GM21515 (cell line): Measurements from ENCODE around the gene ING5.
"Not testable (repeated sequence)": the region's sequence is repeated elsewhere in the genome, so short reads cannot be mapped to it uniquely, and the experiment has no call there.

ENCODE experiments used
- ATAC-seq: cut with Tn5 transposase; IDR thresholded peaks from one replicate; pipeline ENCODE4 v1.9.1; 2021; ENCODE audit not compliant: unreplicated experiment

The ING5 gene

DNA sequence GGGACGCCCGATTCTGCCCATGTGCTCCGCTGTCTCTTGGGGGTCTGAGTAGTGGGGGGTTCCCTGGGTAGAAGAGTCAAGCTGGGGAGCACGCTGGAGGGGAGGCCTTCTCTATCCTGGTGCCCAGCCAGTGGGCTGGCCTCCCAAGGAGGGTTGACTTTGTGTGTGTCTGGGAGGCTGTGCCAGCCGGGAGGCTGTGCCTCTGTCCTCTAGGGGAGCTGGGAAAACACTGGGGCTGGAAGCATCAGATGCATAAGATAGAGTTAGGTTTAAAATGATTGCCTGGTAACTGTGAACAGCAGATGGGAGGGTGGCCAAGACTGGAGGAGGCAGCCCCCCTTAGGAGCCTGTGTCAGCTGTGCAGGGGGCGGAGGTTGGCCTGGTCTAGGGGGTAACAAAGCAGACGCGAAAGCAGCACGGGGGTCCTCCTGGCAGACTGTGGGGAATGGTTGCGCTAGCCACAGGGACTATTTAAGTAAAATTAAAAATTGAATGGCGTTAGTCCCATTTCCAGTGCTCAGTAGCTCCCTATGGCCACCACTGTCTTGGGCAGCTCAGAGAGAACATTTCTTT, 1.3 kb downstream of the ING5 start:
- no peak for ATAC-seq

DNA sequence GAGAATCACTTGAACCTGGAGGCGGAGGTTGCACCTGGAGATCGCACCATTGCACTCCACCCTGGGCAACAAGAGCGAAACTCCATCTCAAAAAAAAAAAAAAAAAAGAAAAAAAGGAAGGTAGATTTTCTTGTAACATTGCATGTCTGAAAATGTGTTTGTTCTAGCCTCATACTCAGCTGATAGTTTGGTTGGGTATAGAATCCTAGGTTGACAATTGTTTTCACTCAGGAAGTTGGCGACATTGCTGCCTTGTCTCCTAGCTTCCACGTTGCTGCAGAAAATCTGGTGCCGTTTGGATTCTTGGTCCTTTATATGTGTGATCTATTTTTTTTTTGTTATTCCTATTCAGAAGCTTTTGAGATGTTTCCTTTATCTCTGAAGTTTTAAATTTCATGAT, 4.7 kb downstream of the ING5 start:
- ATAC-seq, result no peak

DNA sequence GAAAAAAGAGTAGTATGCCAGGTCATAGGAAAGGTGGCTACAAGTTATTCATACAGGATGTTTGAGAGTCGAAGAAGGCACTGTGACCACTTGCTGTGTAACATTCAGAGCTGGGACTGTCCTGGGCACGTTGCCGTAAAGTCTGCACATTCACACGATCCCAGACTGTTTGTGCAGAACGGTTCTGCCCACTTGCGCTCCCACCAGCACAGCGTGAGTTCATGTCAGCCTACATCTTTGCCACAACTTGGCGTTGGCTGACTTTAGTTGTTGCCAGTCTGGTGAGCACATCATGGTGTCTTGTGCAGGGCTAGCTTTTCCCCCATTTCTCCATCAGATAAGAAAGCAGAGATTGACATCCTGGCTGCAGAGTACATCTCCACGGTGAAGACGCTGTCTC, 7.0 kb downstream of the ING5 start:
- no peak for ATAC-seq

DNA sequence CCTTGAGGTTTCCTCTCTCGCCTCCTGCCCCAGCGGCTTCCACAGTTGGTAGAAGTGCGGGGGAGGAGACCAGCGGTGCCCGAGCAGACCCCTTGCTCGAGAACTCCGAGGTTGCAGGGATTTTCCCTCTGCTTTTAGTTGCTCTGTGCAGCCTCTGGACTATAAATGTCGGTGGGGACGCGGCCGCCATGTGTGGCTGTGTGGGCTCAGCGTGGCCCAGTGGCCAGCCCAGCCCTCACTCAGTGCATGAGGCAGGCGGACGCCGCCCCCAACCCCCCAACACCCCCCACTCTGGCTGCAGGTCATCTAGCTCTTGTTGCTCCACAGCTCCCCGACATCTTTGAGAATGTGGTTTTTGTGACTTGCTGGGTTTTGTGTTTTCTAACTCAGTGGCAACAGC, 17.3 kb downstream of the ING5 start:
- ATAC-seq, result no peak

DNA sequence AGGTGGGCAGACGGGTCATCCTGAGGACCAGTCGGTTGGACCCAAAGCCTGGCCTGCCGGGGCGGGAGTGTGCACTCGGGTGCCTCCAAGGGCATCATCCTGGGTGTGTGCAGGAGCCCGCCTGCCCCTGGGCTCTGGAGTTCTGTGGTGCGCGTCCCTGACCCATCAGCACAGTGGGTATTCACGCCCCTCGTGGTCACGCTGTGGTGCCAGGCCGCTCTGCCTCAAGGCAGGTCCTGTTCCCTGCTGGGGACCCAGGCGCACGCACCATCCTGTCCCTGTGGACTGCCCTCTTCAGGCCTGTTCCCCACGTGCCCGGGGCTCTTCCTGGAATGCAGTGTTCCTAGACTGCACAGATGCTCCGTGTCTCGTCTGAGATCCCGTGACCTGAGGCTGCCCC, 18.3 kb downstream of the ING5 start:
- ATAC-seq, result no peak

DNA sequence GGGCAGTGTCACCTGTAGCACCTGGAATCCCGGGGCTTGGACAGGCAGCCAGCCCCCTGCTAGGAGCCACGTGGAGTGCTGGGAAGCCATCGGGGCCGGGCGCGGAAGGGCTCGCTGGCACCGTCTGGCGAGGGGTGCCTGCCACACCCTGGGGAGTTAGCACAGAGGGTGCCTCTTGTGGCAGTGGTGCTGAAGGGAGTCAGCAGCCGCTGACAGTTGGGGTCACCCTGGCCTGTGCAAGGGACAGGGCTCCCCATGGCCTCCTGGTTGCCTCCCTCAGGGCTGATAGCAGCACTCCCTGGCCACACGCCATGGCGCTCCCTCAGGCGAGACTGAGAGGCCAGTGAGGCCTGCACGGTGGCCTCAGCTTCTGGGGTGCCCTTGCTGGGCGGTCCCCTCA, 18.7 kb downstream of the ING5 start:
- no peak for ATAC-seq

DNA sequence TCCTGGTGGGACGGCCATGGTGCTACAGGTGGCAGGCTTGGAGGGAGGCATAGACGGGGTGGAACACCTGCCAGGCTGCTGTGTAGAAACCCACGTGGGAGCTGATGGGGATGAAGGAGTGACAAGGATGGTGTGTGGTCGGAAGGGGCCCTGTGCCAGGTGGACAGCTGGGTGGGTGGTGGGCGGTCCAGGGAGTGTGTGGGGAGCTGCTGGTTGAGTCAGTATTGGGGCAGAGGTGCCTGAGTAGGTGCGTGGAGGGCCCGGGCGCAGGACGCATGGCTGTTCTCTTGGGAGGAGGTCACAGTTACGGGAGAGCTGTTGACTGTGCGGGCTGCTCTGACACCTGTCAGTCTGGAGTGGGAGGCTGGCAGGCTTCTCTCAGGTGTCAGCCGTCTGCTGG, 20.0 kb downstream of the ING5 start:
- no peak for ATAC-seq

DNA sequence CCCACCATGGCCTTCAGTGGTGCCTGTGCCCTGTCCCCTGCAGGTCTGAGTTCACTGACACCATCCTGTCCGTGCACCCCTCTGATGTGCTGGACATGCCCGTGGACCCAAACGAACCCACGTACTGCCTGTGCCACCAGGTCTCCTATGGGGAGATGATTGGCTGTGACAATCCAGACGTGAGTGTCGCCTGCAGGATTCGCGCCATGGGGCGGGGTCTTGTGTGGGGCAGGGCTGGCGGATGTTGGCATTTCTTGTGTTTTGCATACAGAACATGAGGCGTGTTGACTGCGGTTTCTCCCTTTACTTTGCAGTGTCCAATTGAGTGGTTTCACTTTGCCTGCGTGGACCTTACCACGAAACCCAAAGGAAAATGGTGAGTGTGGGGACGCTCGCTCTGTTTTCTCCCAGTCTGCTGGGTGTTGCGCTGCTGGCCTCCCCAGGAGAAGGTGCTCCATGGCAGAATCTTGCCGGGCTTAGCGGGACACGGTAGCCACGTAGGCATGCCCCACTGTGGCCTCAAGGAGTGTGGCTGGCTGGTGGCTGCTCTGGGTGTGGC, 21.1 kb downstream of the ING5 start:
- ATAC-seq, result no peak

DNA sequence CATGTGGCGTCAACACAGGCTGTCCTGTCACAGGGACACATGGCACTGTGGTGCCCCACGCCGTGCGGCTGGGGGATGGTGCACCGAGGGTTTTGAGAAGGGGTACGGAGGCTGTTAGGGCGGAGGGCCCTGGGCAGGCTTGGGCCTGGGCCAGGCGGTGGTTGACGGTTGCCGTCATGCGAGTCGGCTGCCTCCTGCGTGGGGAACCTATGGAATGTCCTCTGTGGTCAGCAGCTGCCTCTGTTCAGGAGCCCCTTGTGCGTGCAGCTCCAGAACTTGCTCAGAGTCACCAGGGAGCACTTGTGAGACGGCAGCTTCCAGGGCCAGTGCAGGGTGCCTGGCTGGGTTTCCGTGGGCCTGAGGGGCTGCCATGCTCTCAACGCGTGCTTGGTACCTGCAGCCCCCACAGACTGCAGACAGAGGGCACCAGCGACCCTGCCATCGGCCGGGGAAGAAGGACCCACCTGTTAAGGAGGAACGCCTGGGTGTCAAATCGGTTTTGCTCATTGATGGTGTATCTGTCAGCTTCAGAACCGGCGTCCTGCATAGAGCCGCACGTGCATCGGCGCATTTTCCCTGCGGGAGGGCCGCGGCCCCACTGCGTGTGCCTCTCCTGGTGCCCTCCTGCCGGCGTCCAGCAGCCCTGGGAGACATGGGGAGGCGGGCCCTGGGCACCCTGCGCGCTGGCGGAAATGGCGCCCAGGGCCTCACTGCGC, 22.6 kb downstream of the ING5 start:
- no peak for ATAC-seq

DNA sequence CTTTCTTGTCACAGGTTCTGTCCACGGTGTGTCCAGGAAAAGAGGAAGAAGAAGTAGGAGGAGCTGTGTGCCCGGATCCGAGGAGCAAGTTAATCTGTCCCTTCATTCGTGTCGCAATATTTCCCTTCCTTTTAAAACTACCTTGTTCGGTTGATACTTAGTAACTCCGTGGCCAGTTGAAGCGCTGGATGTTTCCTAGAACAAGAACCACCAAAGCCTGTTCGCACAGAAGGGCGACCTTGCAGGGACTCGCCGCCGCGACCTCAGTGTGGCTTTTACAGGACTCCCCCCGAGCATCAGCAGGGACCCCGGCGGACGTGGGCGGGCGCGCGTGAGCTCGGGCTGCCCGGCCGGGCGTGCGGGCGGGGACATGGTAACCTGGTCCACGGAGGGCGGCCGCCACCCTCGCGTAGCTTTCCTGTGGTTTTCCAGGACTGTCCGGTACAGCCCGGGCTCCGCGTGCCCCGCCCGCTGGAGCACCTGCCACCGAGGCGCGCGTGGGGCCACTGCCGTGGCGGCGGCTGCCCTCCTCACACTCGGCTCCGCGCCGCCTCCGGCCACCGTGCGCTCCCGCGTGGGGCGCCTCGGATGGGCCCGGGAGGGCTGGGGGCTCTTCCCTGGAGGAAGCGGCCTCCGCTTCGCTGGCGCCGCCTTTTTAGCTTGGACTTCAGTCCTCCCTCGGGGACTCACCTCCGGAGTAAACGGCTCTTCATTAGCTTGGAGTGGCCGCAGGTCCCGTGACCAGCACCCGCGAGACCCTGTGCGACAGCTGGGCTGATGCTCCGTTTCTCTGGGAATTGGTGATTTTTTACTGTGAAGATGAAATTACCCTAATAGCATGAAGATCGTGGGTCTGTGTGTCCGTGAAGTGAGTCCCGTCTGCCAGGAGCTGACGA, 23.4 kb downstream of the ING5 start:
- ATAC-seq, result no peak

DNA sequence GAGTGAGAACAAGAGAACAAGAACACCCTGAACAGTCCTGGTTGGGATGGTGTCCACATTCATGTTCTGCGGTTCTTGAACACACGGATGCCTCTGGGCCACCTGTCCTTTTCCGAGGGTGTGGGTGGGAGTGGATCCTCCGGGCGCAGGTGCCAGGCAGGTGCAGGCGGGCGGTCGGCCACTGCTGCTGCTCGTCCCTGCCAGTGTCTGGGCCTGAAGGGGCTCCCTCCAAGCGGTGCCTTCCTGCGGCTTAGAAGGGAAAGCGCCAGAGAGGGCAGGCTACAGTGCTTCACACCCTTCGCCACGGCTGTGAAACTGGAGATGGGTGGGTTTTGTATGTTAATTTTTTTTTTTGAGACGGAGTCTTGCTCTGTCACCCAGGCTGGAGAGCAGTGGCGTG, 24.6 kb downstream of the ING5 start:
- no peak for ATAC-seq

DNA sequence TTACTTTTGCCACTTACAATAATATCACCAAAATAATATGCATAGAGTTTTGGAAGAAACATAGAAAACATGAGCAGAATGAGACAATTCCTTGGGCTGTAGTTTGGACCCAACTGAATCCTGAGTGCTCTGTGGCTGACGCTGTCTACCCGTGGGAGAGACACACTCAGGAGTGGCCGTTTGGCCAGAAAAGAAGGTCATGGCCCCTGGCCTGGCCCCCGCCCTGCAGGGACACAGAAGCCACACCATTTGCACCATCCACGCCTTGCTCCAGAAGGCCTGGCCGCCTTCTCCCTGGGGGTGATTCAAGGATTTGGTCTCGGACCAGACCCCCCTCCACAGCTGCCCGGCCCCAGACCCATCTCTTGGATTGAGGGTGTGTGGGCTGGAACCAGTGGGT, 26.2 kb downstream of the ING5 start:
- ATAC-seq, result no peak

DNA sequence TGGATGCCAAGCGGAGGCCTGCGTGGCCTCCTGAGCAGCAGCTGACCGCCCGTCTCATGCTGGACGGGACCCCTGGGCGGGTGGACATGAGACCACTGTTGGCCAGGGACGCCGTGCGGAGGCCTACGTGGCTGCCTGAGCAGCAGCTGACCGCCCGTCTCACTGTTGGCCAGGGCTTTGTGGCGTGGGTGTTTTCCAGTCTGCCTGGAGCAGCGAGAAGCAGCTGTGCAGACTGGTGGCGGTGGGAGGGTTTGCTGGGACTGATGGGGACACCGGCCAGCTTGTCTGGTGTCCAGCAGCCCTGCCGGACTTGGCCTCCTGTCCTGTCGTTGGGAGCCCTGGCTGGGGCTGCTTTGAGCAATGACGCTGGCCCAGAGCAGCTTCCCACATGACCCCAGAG, 26.8 kb downstream of the ING5 start:
- ATAC-seq, result no peak

DNA sequence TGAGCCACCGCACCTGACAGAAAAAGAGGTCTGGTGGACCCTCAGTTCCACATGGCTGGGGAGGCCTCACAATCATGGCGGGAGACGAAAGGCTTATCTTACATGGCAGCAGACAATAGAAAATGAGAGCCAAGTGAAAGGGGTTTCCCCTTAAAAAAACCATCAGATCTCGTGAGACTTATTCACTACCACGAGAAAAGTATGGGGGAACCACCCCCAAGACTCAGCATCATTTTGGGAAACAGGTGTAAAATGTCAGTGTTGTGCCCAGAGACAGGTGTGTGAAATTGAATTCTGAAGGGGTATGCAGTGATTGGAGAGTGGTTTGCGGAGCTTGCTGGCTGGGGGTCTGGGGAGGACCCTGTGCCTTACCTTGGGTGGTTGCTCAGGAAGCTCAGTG, 28.0 kb downstream of the ING5 start:
- ATAC-seq, result no peak

DNA sequence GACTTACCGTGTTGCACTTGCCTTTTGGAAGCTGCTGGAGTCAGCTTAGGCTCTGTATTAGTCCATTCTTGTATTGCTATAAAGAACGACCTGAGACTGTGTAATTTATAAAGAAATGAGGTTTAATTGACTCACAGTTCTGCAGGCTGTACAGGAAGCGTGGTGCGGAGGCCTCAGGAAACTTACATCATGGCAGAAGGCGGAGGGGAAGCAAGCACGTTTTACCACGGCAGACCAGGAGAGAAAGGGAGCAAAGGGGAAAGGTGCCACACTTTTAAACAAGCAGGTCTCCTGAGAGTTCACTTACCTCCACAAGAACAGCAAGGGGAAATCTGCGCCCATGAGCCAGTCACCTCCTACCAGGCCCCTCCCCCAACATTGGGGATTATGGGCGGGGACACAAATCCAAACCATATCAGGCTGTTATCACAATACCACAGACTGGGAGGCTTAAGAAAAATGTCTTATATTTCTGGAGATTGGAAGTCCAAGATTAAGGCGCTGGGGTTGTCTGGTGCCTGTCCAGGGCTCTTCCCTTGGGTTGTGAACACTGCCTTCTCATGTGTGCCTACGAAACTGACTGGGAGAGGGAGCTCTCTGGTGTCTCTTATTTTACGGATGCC, 28.9 kb downstream of the ING5 start:
- ATAC-seq, result no peak

DNA sequence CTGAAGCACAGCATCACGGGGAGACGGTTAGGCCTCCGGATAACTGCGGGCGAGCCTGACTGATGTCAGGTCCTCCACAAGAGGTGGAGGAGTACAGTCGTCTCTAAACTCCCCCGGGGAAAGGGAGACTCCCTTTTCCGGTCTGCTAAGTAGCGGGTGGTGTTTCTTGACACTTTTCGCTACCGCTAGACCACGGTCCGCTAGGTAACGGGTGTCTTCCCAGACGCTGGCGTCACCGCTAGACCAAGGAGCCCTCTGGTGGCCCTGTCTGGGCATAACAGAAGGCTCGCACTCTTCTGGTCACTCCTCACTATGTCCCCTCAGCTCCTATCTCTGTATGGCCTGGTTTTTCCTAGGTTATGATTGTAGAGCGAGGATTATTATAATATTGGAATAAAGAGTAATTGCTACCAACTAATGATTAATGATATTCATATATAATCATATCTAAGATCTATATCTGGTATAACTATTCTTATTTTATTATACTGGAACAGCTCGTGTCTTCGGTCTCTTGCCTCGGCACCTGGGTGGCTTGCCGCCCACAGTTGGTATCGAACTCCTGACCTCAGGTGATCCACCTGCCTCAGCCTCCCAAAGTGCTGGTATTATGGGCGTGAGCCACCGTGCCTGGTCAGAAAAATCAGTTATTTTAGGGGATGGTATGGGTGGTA, 30.8 kb downstream of the ING5 start:
- not testable (repeated sequence) for ATAC-seq

DNA sequence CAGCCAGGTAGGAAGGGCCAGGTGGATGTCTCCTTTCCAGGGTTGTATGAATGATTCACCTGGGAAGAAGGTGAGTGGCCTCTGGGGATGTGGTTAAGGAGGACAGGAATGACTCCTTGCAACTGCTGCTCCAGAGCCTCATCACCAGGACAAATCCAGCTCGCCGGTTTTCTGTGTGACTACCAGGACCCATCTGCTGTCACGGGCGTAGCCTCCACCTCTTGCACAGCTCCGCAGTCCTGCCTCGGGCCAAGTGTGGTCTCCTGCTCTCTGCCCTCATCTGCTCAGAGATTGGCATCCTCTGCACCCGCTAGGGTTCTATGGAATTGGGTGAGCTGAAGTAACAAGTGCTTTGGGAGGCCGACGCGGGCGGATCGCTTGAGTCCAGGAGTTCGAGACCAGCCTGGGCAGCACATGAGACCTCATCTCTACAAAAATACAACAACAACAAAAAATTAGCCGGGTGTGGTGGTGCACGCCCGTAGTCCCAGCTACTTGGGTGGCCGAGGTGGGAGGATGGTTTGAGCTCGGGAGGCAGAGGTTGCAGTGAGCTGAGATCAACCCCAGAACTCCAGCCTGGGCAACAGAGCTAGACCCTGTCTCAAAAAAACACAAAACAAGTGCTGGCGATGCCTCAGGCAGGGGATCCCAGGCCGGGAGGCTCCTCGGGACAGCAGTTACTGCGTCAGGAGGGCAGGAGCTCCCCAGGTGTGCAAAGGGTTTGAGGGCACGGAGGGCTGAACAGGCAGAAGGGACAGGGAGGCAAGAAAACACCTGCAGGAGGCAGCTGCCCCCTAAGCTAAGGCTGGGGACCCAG, 31.8 kb downstream of the ING5 start:
- no peak for ATAC-seq

DNA sequence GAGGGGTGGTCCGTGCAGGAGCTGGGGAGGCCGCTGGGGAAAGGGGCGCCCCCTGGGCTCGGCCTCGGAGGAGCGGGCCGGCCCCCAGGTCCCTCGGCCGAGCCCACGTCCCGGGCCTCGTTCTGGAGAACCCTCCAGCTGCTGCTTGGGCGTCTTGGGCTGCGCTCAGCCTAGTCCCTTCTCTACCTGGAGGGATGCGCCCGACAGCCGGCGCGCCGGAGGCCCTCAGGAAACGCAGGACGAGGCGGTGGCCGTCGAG, 32.3 kb downstream of the ING5 start:
- ATAC-seq, result peak; percentile 24

DNA sequence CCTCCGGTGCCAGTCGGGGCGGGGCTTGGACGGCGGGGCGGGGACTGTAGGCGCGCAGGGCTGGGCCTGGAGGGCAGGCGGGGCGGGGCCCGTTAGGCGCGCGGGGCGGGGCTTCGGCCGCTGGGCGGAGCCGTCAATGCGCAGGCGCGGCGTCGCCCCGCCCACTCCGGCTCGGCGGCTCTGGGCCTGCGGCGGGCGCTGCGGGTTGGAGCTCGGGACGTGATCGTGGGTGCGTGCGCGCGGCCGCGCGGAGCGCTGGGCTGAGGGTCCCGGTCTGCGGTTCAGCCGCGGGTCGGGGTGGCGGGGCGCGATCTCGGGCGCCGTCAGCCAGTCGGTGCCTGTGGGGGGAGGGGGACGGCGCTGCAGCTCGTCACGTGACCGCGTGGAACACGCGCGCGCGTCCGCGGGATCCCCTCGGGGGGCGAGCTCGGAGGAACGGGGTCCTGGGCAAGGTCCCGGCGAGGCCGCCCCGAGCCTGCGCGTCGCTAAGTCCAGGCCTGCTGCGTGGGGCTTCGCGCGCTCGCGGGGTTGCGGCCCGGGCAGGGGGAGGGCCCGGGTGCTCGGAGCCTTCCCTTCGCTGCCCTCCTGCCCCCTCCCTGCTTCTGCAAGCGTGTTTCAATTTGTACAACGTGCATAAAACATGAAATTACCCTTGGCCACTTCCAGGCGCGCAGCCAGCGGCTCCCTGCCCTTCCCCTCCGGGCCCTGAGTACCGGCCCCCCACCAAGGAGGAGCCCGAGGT, 32.8 kb downstream of the ING5 start, which contains the start of gene D2HGDH:
Gene D2HGDH (plus strand): TSS at position 164 of the 742 bp plus-strand sequence. CDS start 595 bp downstream, outside the sequence.
- ATAC-seq, result peak; percentile 72
